Tibial artery (tissue), 4 donors: ENCODE data around the gene RAMAC.
"Not testable (repeated sequence)": the region's sequence is repeated elsewhere in the genome, so short reads cannot be mapped to it uniquely, and the experiment has no call there.

Experiments used
- DNase-seq, 2 donors: peaks; one replicate each; pipeline ENCODE4 v3.0.0-alpha.2; 2019
- H3K27ac ChIP-seq, 2 donors: fragments of 200-600 bp; sonication (generic) in 1 of 2; 1 replicate in 1 of 2; 2 replicates in 1 of 2; pipeline ENCODE4 v1.5.1; 2018 to 2019; ENCODE audit warnings: mild to moderate bottlenecking in 1 of 2
- H3K27me3 ChIP-seq, 2 donors: fragments of 200-600 bp; sonication (generic) in 1 of 2; one replicate each; pipeline versions ENCODE4 v1.5.1 to v1.6.0; 2016 to 2019
- H3K36me3 ChIP-seq, 3 donors: fragments of 200-600 bp; sonication (generic) in 2 of 3; one replicate each; pipeline ENCODE4 v1.5.1; 2016 to 2019; ENCODE audit warnings: mild to moderate bottlenecking in 2 of 3
- H3K4me1 ChIP-seq, 4 donors: fragments of 200-600 bp; sonication (generic) in 2 of 4; 1 replicate in 3 of 4; 2 replicates in 1 of 4; pipeline ENCODE4 v1.5.1; 2016 to 2019
- H3K4me3 ChIP-seq, 2 donors: fragments of 200-600 bp; sonication (generic) in 1 of 2; 1 replicate in 1 of 2; 2 replicates in 1 of 2; pipeline ENCODE4 v1.5.1; 2018 to 2019; ENCODE audit warnings: mild to moderate bottlenecking in 2 of 2
- H3K9me3 ChIP-seq, 3 donors: fragments of 200-600 bp; sonication (generic) in 1 of 3; one replicate each; pipeline ENCODE4 v1.5.1; 2016 to 2019
- CTCF ChIP-seq, 2 experiments: fragments of 200-600 bp in 1 of 2; fragments of 450-650 bp in 1 of 2; IDR thresholded peaks; one replicate each; pipeline ENCODE4 v1.5.1; 2017 to 2019; ENCODE audit warnings: antibody characterized with exemption in 2 of 2, mild to moderate bottlenecking in 1 of 2, moderate library complexity in 1 of 2
- intact Hi-C: fragments of 100-400 bp; cut with DNase I; formaldehyde crosslinking; loops from one replicate; pipeline ENCODE4 v1.15.0; 2023; ENCODE audit warnings: low total_unique reads

Gene RAMAC

GRCh38 chr15:82985688-82986441, at the start of gene RAMAC:
Gene RAMAC, plus strand, starts transcription at chr15:82986210. Its CDS starts 2,809 bp downstream, at chr15:82989019.
- peak within 1 kb of the TSS; percentile 68 to 92 for H3K4me3 ChIP-seq
- H3K36me3 ChIP-seq, result peaks cover 14 to 15% (median 15%) of the 10 kb centered on the region in 3 donors
- peak within 1 kb of the TSS; percentile 75 to 78 for H3K27ac ChIP-seq
- peak; percentile 94 to 95 for DNase-seq
- H3K4me1 ChIP-seq, result peaks cover 0 to 18% (median 14%) of the 10 kb centered on the region in 4 donors
- no peaks in the 10 kb centered on the region for H3K9me3 ChIP-seq
- TF ChIP-seq CTCF (IDR thresholded peaks at IDR 0.05), result no peak
- no peaks in the 10 kb centered on the region for H3K27me3 ChIP-seq
- intact Hi-C loops, result no loop called here

- TF ChIP-seq CTCF (IDR thresholded peaks at IDR 0.05), result no peak
- Histone ChIP-seq H3K4me1 (no peaks in the 10 kb centered on the region), H3K36me3 (no peaks in the 10 kb centered on the region), H3K27ac (no peak overlapping the region), H3K9me3 (no peaks in the 10 kb centered on the region), H3K4me3 (no peak overlapping the region), H3K27me3 (no peaks in the 10 kb centered on the region)
- intact Hi-C loops, result no loop called here
- no peak for DNase-seq
Observed at GRCh38 chr15:82936966-82937711, 48.9 kb upstream of the RAMAC start.

GRCh38 chr15:82937712-82938058, 48.3 kb upstream of the RAMAC start:
- no peaks in the 10 kb centered on the region for H3K4me1 ChIP-seq
- H3K9me3 ChIP-seq, result no peaks in the 10 kb centered on the region
- intact Hi-C loops, result no loop called here
- H3K4me3 ChIP-seq, result no peak overlapping the region
- no peaks in the 10 kb centered on the region for H3K27me3 ChIP-seq
- TF ChIP-seq CTCF (IDR thresholded peaks at IDR 0.05), result no peak
- H3K36me3 ChIP-seq, result no peaks in the 10 kb centered on the region
- DNase-seq, result no peak
- no peak overlapping the region for H3K27ac ChIP-seq

- H3K4me1 ChIP-seq, H3K4me3 ChIP-seq, H3K27me3 ChIP-seq, intact Hi-C loops, H3K27ac ChIP-seq, H3K9me3 ChIP-seq, DNase-seq, H3K36me3 ChIP-seq: not testable (repeated sequence)
Observed at GRCh38 chr15:82939678-82940077, 46.3 kb upstream of the RAMAC start.

- H3K4me1 ChIP-seq, result peaks cover 0 to 4% (median 0%) of the 10 kb centered on the region in 4 donors
- TF ChIP-seq CTCF (IDR thresholded peaks at IDR 0.05), result no peak
- H3K4me3 ChIP-seq, result no peak overlapping the region
- H3K9me3 ChIP-seq, result no peaks in the 10 kb centered on the region
- no peaks in the 10 kb centered on the region for H3K36me3 ChIP-seq
- no peak overlapping the region for H3K27ac ChIP-seq
- no peak for DNase-seq
- H3K27me3 ChIP-seq, result peaks cover 0 to 5% of the 10 kb centered on the region in 2 donors
- intact Hi-C loops, result no loop called here
Observed at GRCh38 chr15:82942691-82943090, 43.3 kb upstream of the RAMAC start.

GRCh38 chr15:82943176-82943575, 42.8 kb upstream of the RAMAC start:
- H3K27ac ChIP-seq, result no peak overlapping the region
- intact Hi-C loops, result no loop called here
- no peak for TF ChIP-seq CTCF (IDR thresholded peaks at IDR 0.05)

More at GRCh38 chr15:82943176-82943575, 42.8 kb upstream of the RAMAC start:
- H3K27me3 ChIP-seq, result peaks cover 0 to 5% of the 10 kb centered on the region in 2 donors
- no peaks in the 10 kb centered on the region for H3K9me3 ChIP-seq
- no peak for DNase-seq
- no peaks in the 10 kb centered on the region for H3K36me3 ChIP-seq
- H3K4me3 ChIP-seq, result no peak overlapping the region
- H3K4me1 ChIP-seq, result peaks cover 0 to 4% (median 0%) of the 10 kb centered on the region in 4 donors
